Upper lobe of left lung (tissue), 4 donors: Measurements from ENCODE around the gene KMT2C.
"Not testable (repeated sequence)": the region's sequence is repeated elsewhere in the genome, so short reads cannot be mapped to it uniquely, and the experiment has no call there.

Source experiments
- CTCF ChIP-seq, 6 experiments: fragments of 450-650 bp in 4 of 6; fragments of 200-600 bp in 2 of 6; sonication (generic) in 2 of 6; IDR thresholded peaks; one replicate each; pipeline ENCODE4 v1.5.1; 2016 to 2019; ENCODE audit warnings: antibody characterized with exemption in 6 of 6
- POLR2A ChIP-seq, 4 donors: fragments of 450-650 bp; IDR thresholded peaks; one replicate each; pipeline ENCODE4 v1.5.1; 2016 to 2017; ENCODE audit warnings: antibody characterized with exemption in 4 of 4, mild to moderate bottlenecking in 2 of 4
- POLR2AphosphoS5 ChIP-seq, 2 donors: sonication (generic); formaldehyde crosslinking; IDR thresholded peaks; one replicate each; pipeline ENCODE4 v1.5.1; 2017; ENCODE audit warnings: antibody characterized with exemption in 2 of 2

- TF ChIP-seq CTCF, POLR2AphosphoS5, POLR2A (IDR thresholded peaks at IDR 0.05): not testable (repeated sequence)
Observed at GRCh38 chr7:152353281-152353680, 82.5 kb downstream of the KMT2C start.
